Nucleus accumbens (tissue), 56 donors: ENCODE measurements around the gene TMC2.
"Not testable (repeated sequence)": the region's sequence is repeated elsewhere in the genome, so short reads cannot be mapped to it uniquely, and the experiment has no call there.

ENCODE experiments used
- DNase-seq, 56 donors: peaks; one replicate each; lab custom pipeline; 2025; lab: John Stamatoyannopoulos, UW

TMC2 gene, protein sequence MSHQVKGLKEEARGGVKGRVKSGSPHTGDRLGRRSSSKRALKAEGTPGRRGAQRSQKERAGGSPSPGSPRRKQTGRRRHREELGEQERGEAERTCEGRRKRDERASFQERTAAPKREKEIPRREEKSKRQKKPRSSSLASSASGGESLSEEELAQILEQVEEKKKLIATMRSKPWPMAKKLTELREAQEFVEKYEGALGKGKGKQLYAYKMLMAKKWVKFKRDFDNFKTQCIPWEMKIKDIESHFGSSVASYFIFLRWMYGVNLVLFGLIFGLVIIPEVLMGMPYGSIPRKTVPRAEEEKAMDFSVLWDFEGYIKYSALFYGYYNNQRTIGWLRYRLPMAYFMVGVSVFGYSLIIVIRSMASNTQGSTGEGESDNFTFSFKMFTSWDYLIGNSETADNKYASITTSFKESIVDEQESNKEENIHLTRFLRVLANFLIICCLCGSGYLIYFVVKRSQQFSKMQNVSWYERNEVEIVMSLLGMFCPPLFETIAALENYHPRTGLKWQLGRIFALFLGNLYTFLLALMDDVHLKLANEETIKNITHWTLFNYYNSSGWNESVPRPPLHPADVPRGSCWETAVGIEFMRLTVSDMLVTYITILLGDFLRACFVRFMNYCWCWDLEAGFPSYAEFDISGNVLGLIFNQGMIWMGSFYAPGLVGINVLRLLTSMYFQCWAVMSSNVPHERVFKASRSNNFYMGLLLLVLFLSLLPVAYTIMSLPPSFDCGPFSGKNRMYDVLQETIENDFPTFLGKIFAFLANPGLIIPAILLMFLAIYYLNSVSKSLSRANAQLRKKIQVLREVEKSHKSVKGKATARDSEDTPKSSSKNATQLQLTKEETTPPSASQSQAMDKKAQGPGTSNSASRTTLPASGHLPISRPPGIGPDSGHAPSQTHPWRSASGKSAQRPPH

DNA sequence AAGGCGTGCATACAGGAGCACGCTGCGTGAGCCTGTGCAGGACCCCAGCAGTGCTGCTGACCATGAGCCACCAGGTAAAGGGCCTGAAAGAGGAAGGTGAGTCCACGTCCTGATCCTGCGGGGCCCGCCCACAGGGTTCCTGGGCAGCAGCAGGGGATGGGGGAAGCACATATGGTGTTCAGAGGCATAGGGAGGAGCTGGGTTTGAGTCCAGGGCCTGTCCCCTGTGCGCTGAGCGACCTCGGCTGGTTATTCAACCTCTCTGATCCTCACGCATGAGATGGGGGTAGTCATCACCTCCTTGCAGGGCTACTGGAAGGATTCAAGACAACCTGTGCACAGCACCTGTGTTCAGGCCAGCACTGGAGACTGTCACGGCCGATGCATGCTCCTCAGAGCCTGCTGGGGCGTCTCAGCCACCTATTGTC, at the start of gene TMC2:
Gene TMC2, plus strand, starts transcription at position 14 of the 427 bp plus-strand sequence. Its CDS starts 49 bp downstream, at position 63.
- DNase-seq, result no peak

DNA sequence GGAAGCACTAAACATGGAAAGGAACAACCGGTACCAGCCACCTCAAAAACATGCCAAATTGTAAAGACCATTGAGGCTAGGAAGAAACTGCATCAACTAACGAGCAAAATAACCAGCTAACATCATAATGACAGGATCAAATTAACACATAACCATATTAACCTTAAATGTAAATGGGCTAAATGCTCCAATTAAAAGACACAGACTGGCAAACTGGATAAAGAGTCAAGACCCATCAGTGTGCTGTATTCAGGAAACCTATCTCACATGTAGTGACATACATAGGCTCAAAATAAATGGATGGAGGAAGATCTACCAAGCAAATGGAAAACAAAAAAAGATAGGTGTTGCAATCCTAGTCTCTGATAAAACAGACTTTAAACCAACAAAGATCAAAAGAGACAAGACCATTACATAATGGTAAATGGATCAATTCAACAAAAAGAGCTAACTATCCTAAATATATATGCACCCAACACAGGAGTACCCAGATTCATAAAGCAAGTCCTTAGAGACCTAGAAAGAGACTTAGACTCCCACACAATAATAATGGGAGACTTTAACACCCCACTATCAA, 33.5 kb upstream of the TMC2 start:
- DNase-seq, result not testable (repeated sequence)

- not testable (repeated sequence) for DNase-seq
These were observed 31.6 kb upstream of the TMC2 start for GRCh38 chr20:2504803-2505202.

DNA sequence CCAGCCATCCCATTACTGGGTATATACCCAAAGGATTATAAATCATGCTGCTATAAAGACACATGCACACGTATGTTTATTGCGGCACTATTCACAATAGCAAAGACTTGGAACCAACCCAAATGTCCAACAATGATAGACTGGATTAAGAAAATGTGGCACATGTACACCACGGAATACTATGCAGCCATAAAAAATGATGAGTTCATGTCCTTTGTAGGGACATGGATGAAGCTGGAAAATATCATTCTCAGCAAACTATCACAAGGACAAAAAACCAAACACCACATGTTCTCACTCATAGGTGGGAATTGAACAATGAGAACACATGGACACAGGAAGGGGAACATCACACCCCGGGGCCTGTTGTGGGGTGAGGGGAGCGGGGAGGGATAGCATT, 29.9 kb upstream of the TMC2 start:
- DNase-seq, result not testable (repeated sequence)

GRCh38 chr20:2507464-2507863, 28.9 kb upstream of the TMC2 start:
- no peak for DNase-seq

- peak in 1 of 56 donors; percentile 20 for DNase-seq
These were observed 28.3 kb upstream of the TMC2 start for GRCh38 chr20:2507875-2508630.

- peak in 54 of 56 donors; percentile 35 to 95 (median 84) for DNase-seq
These were observed 27.5 kb upstream of the TMC2 start, which contains the start of gene ZNF343 for GRCh38 chr20:2508631-2509467. TSS of gene ZNF343 (minus strand) at chr20:2508915. CDS start at chr20:2493895, 15,020 bp downstream.

GRCh38 chr20:2509468-2509781, 26.9 kb upstream of the TMC2 start:
- no peak for DNase-seq

- DNase-seq, result no peak
These were observed 26.6 kb upstream of the TMC2 start for GRCh38 chr20:2509794-2510193.

GRCh38 chr20:2515203-2515602, 21.2 kb upstream of the TMC2 start:
- DNase-seq, result no peak

DNA sequence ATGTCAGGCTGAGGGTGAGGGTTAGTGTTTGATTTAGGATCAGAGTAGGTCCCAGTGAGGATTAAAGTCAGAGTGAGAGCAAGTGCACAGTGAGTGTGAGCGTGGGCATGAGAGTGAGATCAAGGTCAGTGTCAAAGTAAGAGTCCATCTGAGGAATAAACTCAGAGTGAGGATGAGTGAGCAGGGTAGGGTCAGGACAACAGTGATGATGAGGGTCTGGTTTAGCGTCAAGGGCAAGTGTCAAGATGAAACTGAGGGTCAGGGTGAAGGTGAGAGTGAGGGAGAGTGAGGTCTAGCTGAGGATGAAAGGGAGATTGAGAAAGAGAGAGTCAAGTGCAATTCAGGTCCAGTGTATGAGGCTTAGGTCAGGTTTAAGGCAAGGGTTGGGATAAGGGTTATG, 20.0 kb upstream of the TMC2 start:
- no peak for DNase-seq

- DNase-seq, result no peak
These were observed 18.3 kb upstream of the TMC2 start for GRCh38 chr20:2518096-2518495.

GRCh38 chr20:2518558-2518957, 17.8 kb upstream of the TMC2 start:
- DNase-seq, result no peak

DNA sequence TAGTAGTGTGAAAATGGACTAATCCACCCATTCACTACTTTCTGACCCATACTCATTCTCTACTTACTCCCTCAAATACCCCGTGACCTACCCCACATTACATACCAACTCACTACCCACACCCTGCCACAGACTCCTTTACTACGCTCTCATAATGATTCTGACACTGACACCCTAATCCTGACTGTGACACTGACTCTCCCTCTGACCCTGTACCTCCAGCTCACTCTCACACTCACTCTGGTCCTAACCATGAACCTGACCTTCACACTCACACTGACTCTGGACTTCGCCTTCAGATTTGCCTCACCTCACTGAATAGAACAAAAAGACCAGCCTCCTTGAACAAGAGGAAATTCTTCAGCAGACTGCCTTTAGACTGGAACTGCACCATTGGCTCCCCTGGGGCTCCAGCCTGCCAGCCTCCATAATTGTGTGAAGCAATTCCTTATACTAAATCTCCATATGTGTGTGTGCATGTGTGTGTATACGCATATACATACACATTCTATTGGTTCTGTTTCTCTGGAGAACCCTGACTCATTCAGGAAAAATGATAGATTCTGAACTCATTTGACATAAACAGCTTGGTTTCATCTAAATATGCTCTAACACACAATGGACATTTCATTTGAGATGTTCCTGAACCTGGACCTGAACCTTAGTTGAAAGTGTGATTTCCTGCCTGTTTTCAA, 17.1 kb upstream of the TMC2 start:
- DNase-seq, result no peak

DNA sequence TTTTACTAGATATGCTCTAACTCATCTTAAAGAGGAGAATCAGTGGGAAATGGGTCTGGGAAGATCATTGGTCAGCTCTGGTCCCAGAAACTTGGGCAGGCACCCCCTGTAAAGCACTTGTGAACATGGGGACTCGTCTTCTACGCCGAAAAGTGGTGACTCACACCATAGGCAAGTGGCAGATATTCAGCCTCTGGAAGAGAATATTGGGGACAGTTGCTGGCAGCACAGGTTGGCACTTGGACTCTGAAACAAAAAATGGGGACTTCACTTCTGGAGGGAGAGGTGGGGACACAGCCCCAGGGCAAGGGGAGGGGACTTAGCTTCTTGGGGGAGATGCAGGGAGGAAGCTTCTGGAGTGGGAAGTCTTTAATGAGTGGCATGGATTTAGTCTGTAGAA, 15.8 kb upstream of the TMC2 start:
- no peak for DNase-seq

- peak in 11 of 56 donors; percentile 5 to 49 (median 16) for DNase-seq
These were observed 14.7 kb upstream of the TMC2 start for GRCh38 chr20:2521369-2522305.

DNA sequence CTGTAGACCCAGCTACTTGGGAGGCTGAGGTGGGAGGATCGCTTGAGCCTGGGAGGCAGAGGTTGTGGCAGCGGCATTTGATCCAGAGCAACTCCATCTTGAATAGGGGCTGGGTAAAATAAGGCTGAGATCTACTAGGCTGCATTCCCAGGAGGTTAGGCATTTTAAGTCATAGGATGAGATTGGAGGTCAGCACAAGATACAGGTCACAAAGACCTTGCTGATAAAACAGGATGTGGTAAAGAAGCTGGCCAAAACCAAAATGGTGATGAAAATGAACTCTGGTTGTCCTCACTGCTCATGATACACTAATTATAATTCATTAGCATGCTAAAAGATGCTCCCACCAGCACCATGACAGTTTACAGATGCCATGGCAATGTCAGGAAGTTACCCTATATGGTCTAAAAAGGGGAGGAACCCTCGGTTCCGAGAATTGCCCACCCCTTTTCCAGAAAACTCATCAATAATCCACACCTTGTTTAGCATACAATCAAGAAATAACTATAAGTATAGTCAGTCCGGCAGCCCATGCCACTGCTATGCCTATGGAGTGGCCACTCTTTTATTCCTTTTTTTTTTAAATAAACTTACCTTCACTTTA, 13.4 kb upstream of the TMC2 start:
- not testable (repeated sequence) for DNase-seq
